K562 (cell line): ENCODE results near the gene TMEM41B. TPM values are rescaled to one million over a fixed set of nuclear protein-coding genes. Genes with fewer than 3 reads are reported as not detected.

Source experiments
- ATAC-seq: fragments of 200-7000 bp; cut with Tn5 transposase; 3 replicates; pipeline ENCODE4 v1.9.1; 2020; ENCODE audit warnings: moderate library complexity
- BruUV-seq: library from RNA; stranded (reverse); fragments of 400-500 nt; replicated peaks from 2 replicates; lab custom pipeline; 2021; lab: Mats Ljungman, UMichigan
- CTCF ChIA-PET: fragments of 300-600 bp; formaldehyde crosslinking; extraction: SDS; loops from one replicate; lab custom pipeline; 2021; ENCODE audit warnings: low intra/inter-chr PET ratio; lab: Yijun Ruan, JAX
- POLR2A ChIA-PET: fragments of 300-600, 350-650 bp; sonication (Branson Sonifier 250); formaldehyde crosslinking; extraction: SDS; loops from one replicate; lab custom pipeline; 2021; ENCODE audit warnings: antibody characterized with exemption, inconsistent platforms; lab: Yijun Ruan, JAX
- DNase-seq, 4 experiments: peaks; one replicate each; pipeline versions ENCODE4 v3.0.0 to v3.0.0-alpha.2; 2011 to 2018; ENCODE audit warnings: low spot score in 3 of 4, mixed read lengths in 3 of 4; ENCODE audit errors: extremely low read depth in 1 of 4
- FAIRE-seq: peaks from 2 replicates; lab custom pipeline; 2011; peaks lifted over from hg19 to GRCh38; lab: Jason Lieb, UNC
- H2AFZ ChIP-seq: 2 replicates; pipeline ENCODE4 v1.6.0; 2011; ENCODE audit warnings: low read depth, low read length, control low read depth, inconsistent platforms
- H3K27ac ChIP-seq: fragments of 200-600 bp; 3 replicates; pipeline ENCODE4 v1.8.0; 2011; ENCODE audit warnings: low read depth, mild to moderate bottlenecking, control low read depth, inconsistent platforms, low read length, moderate library complexity, mixed read lengths; ENCODE audit errors: extremely low read depth
- H3K27me3 ChIP-seq, 2 experiments: fragments of 300-600 bp in 1 of 2; 2 replicates in 1 of 2; 3 replicates in 1 of 2; pipeline versions ENCODE4 v1.6.0 to v1.8.0; 2011; ENCODE audit warnings: inconsistent platforms in 2 of 2, low read length in 2 of 2, mild to moderate bottlenecking in 1 of 2, mixed read lengths in 1 of 2, moderate library complexity in 1 of 2; ENCODE audit not compliant: control insufficient read depth in 2 of 2, insufficient read depth in 2 of 2
- H3K36me3 ChIP-seq: fragments of 300-600 bp; 3 replicates; pipeline ENCODE4 v1.8.0; 2011; ENCODE audit warnings: mild to moderate bottlenecking, low read length, inconsistent platforms; ENCODE audit not compliant: control insufficient read depth, insufficient read depth
- H3K4me1 ChIP-seq, 2 experiments: fragments of 200-600 bp in 1 of 2; replicated peaks in 1 of 2; 2 replicates in 1 of 2; 3 replicates in 1 of 2; pipeline versions ENCODE4 v1.5.1 to v1.8.0; 2011; ENCODE audit warnings: inconsistent platforms in 2 of 2, low read length in 2 of 2, mild to moderate bottlenecking in 1 of 2, mixed read lengths in 1 of 2, moderate library complexity in 1 of 2; ENCODE audit not compliant: control insufficient read depth in 2 of 2, insufficient read depth in 2 of 2
- H3K4me2 ChIP-seq: 2 replicates; pipeline ENCODE4 v1.6.1; 2011; ENCODE audit warnings: low read length, control low read depth, inconsistent platforms, mixed read lengths; ENCODE audit not compliant: insufficient read depth
- H3K4me3 ChIP-seq: fragments of 200-600 bp; sonication (generic), shearing (Covaris generic); 2 replicates; pipeline ENCODE4 v1.5.1; 2016; ENCODE audit warnings: control low read depth, inconsistent platforms
- H3K79me2 ChIP-seq: fragments of 200-600 bp; 3 replicates; pipeline ENCODE4 v1.8.0; 2011; ENCODE audit warnings: low read length, inconsistent platforms; ENCODE audit not compliant: control insufficient read depth, insufficient read depth
- H3K9ac ChIP-seq, 2 experiments: 2 replicates each; pipeline versions ENCODE4 v1.6.0 to v1.6.1; 2011; ENCODE audit warnings: low read depth in 2 of 2, low read length in 2 of 2, control low read depth in 1 of 2, inconsistent platforms in 1 of 2, mild to moderate bottlenecking in 1 of 2, mixed read lengths in 1 of 2; ENCODE audit not compliant: insufficient read depth in 1 of 2
- H3K9me1 ChIP-seq: one replicate; pipeline ENCODE4 v1.6.0; 2011; ENCODE audit warnings: inconsistent platforms, mild to moderate bottlenecking, low read length, moderate library complexity; ENCODE audit not compliant: control insufficient read depth, insufficient read depth
- H3K9me3 ChIP-seq: replicated peaks from 2 replicates; pipeline ENCODE4 v1.5.1; 2011; ENCODE audit warnings: low read depth, low read length, inconsistent platforms; ENCODE audit not compliant: control insufficient read depth, insufficient read depth
- H4K20me1 ChIP-seq: replicated peaks from 2 replicates; pipeline ENCODE4 v1.6.1; 2011; ENCODE audit warnings: low read length, inconsistent platforms, mixed read lengths; ENCODE audit not compliant: control insufficient read depth, insufficient read depth
- C11orf30 ChIP-seq: fragments of 450-650 bp; IDR thresholded peaks from 2 replicates; pipeline ENCODE4 v1.6.1; 2016; ENCODE audit warnings: low read depth, mild to moderate bottlenecking
- MAFF ChIP-seq: IDR thresholded peaks from 2 replicates; pipeline ENCODE4 v1.6.1; 2012; ENCODE audit warnings: low read length, improper control_type of control experiment
- MAFG ChIP-seq: fragments of 450-650 bp; conservative IDR thresholded peaks from 2 replicates; pipeline ENCODE4 v1.6.1; 2016; ENCODE audit warnings: missing genetic modification characterization, missing compliant biosample characterization
- MAFK ChIP-seq: IDR thresholded peaks from 2 replicates; pipeline ENCODE4 v1.6.1; 2011; ENCODE audit warnings: low read length, improper control_type of control experiment
- SNRNP70 ChIP-seq: fragments of 200-400 bp; formaldehyde crosslinking; optimal IDR thresholded peaks from 2 replicates; pipeline ENCODE3; 2017; ENCODE audit warnings: low read depth, low read length
- TEAD4 ChIP-seq, 2 experiments: sonication (generic) in 1 of 2; formaldehyde crosslinking in 1 of 2; IDR thresholded peaks; 2 replicates each; pipeline versions ENCODE4 v1.6.1 to v1.8.0; 2012 to 2022; ENCODE audit warnings: borderline replicate concordance in 1 of 2, inconsistent platforms in 1 of 2, low read length in 1 of 2, mild to moderate bottlenecking in 1 of 2, missing genetic modification reagents in 1 of 2
- ZNF316 ChIP-seq: fragments of 450-650 bp; IDR thresholded peaks from 2 replicates; pipeline ENCODE4 v1.6.1; 2016
- WGBS: fragments of 100-300 bp; shearing (Covaris generic); methylation state at CpG from one replicate; pipeline ENCODE4 v1.1.6; 2016; ENCODE audit warnings: low coverage, mixed read lengths; ENCODE audit not compliant: insufficient coverage; ENCODE audit errors: missing lambda C conversion rate; 5-methylcytosine and 5-hydroxymethylcytosine counted together
- in situ Hi-C: fragments of 300-500 bp; cut with MboI; formaldehyde crosslinking; loops from 4 replicates; pipeline ENCODE4 v1.15.0; 2018; ENCODE audit warnings: inconsistent platforms, mixed read lengths
- intact Hi-C: fragments of 100-400 bp; cut with micrococcal nuclease; formaldehyde crosslinking; loops from 2 replicates; pipeline ENCODE4 v1.14.2; 2022
- polyA plus RNA-seq, 8 experiments: library from polyadenylated mRNA; depleted of rRNA in 4 of 8; stranded (reverse) in 5 of 8; unstranded in 3 of 8; fragments of >200 nt; fragmentation: Nextera tagmentation in 2 of 8; fragmentation: Illumina TruSeq in 1 of 8; extraction: Ambion mirVana in 2 of 8; extraction: Trizol in 1 of 8; gene quantifications; 2 replicates each; pipeline versions ENCODE4 v1.2.1 to v1.2.3, GENCODE V29; 2011 to 2014; ENCODE audit warnings: inconsistent platforms in 1 of 8, missing spikeins in 1 of 8
- total RNA-seq, 7 experiments: library from RNA; depleted of rRNA in 6 of 7; stranded (reverse); fragments of >200 nt in 6 of 7; fragmentation: Illumina TruSeq in 2 of 7; extraction: Trizol in 2 of 7; gene quantifications; 2 replicates each; pipeline versions ENCODE4 v1.2.1 to v1.2.3, GENCODE V29; 2011 to 2021; ENCODE audit warnings: low replicate concordance in 1 of 7

Gene TMEM41B
- total and polyA plus RNA-seq, 9 of the 15 experiments (the other 6 are each of a cell fraction or from before 2014, with no cell fraction given): 17.1 to 89.6 (median 48.7) TPM

GRCh38 chr11:9304178-9304577 is 10.2 kb downstream of the TMEM41B start:
- H3K9me1 ChIP-seq: no peaks in the 10 kb centered on the region
- no peaks in the 10 kb centered on the region for H3K27me3 ChIP-seq
- peaks cover under 1% of the 10 kb centered on the region for H3K9me3 ChIP-seq
- ATAC-seq: no peak
- intact Hi-C loops: no loop called here
- no TSS peak for BruUV-seq
- H3K9ac ChIP-seq: no peak overlapping the region
- H3K4me3 ChIP-seq: no peak overlapping the region
- TF ChIP-seq ZNF316: peak; percentile 83
- TF ChIP-seq MAFG: 0 out of 2 replicates have a peak, but pooled peaks have one; percentile 30
- TF ChIP-seq MAFK: 0 out of 2 replicates have a peak, but pooled peaks have one; percentile 11
- 0 out of 2 replicates have a peak, but pooled peaks have one; percentile 8 for TF ChIP-seq MAFF
- TF ChIP-seq SNRNP70: no peak
- no peak for TF ChIP-seq TEAD4 (IDR thresholded peaks at IDR 0.05; ENCODE audit: low read length)
- TF ChIP-seq TEAD4 (CRISPR knock-in tag; IDR thresholded peaks at IDR 0.05; ENCODE audit: borderline replicate concordance): no peak
- TF ChIP-seq C11orf30: peak; percentile 67
- H3K79me2 ChIP-seq: peaks cover 89% of the 10 kb centered on the region
- 0 out of 2 replicates have a peak, but pooled peaks cover 10% of the 10 kb centered on the region for H4K20me1 ChIP-seq
- in situ Hi-C loops: no loop called here
- 78% methylated on average over 3 of the region's 3 CpGs for WGBS
- DNase-seq: no peak
- no peak overlapping the region for H2AFZ ChIP-seq
- POLR2A ChIA-PET: interaction anchor here (0.6 to 1.1 kb wide), 2 partner anchors 28 to 1360 kb away, joined by 3 to 8 read pairs; no protein-coding TSS in a partner anchor
- peaks cover 0 to 5% of the 10 kb centered on the region in 2 experiments; a peak in 2 of 5 replicates for H3K4me1 ChIP-seq
- H3K27ac ChIP-seq: no peak overlapping the region
- H3K36me3 ChIP-seq: peaks cover 15% of the 10 kb centered on the region; the same call in 2 of the 3 replicates
- no peak for FAIRE-seq
- H3K4me2 ChIP-seq: no peak overlapping the region
- CTCF ChIA-PET: no interaction called here
